IMR-90 (cell line): Measurements from ENCODE around the gene LSM7.

Experiments
- RAD21 ChIP-seq: IDR thresholded peaks from 2 replicates; pipeline ENCODE4 v1.6.1; 2012; ENCODE audit warnings: low read length, improper control_type of control experiment
- TF ChIP-seq, protein P1 (sequence below): conservative IDR thresholded peaks from 2 replicates; pipeline ENCODE4 v1.5.1; 2012; ENCODE audit warnings: mild to moderate bottlenecking, low read depth, low read length, improper control_type of control experiment

DNA sequence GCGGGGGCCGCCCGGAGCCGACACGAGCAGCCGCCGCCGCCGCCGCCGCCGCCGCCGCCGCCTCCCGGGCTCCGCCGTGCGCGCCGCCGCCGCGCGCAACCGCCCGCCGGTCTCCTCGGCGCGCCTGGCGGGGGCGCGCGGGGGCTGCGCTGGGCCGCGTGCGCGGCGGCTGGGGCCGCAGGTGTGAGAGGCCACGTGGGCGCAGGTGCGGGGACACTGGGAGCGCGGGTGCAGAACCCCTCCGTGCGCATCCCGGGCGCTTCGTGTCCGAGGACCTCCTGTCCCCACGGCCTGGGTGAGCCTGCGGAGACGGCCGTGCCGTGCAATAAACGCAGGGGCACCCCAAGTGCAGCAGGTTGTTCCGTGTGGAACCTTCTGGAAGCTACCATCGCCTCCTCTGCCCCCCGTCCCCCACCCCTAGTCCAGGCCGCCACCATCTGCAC is 20.3 kb downstream of the LSM7 start, which contains the start of gene LINGO3:
- TF ChIP-seq, protein P1, sequence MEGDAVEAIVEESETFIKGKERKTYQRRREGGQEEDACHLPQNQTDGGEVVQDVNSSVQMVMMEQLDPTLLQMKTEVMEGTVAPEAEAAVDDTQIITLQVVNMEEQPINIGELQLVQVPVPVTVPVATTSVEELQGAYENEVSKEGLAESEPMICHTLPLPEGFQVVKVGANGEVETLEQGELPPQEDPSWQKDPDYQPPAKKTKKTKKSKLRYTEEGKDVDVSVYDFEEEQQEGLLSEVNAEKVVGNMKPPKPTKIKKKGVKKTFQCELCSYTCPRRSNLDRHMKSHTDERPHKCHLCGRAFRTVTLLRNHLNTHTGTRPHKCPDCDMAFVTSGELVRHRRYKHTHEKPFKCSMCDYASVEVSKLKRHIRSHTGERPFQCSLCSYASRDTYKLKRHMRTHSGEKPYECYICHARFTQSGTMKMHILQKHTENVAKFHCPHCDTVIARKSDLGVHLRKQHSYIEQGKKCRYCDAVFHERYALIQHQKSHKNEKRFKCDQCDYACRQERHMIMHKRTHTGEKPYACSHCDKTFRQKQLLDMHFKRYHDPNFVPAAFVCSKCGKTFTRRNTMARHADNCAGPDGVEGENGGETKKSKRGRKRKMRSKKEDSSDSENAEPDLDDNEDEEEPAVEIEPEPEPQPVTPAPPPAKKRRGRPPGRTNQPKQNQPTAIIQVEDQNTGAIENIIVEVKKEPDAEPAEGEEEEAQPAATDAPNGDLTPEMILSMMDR, result no peak
- TF ChIP-seq RAD21, result no peak
